Measurements from ENCODE around the gene TTF2.

- no peak for TF ChIP-seq EGR1 (IDR thresholded peaks at IDR 0.05; ENCODE audit: borderline replicate concordance, low read depth, low read length)
- no peak for TF ChIP-seq CTCF (IDR thresholded peaks at IDR 0.05; ENCODE audit: control extremely low read depth in 1 of 3, insufficient read depth in 1 of 3, low read depth in 1 of 3, low read length in 3 of 3)
- no peak for TF ChIP-seq POLR2AphosphoS5 (IDR thresholded peaks at IDR 0.05; ENCODE audit: low read depth, low read length)
- no peak for TF ChIP-seq USF2 (IDR thresholded peaks at IDR 0.05; ENCODE audit: low read length)
- no peak for TF ChIP-seq RXRA (IDR thresholded peaks at IDR 0.05; ENCODE audit: insufficient read depth, low read depth, low read length)
- no peak for TF ChIP-seq MAX (IDR thresholded peaks at IDR 0.05)
- no peak for TF ChIP-seq BRCA1 (IDR thresholded peaks at IDR 0.05; ENCODE audit: low read depth, low read length)
- TF ChIP-seq POLR2A (IDR thresholded peaks at IDR 0.05; ENCODE audit: control extremely low read depth in 1 of 2, low read depth in 2 of 2, low read length in 2 of 2): no peak
- no peak for TF ChIP-seq BCL11A (IDR thresholded peaks at IDR 0.05; ENCODE audit: low read depth in 2 of 2, low read length in 2 of 2)
These were observed 22.3 kb upstream of the TTF2 start for GRCh38 chr1:117037802-117038201.
